Colonic mucosa (tissue), 4 donors: Measurements from ENCODE around the gene KCNIP1. TPM values are rescaled to one million over a fixed set of nuclear protein-coding genes. Genes with fewer than 3 reads are reported as not detected.

Source experiments
- DNase-seq: peaks from one replicate; pipeline ENCODE4 v3.0.0-alpha.2; 2020
- H3K27ac ChIP-seq: fragments of 200-600 bp; one replicate; pipeline ENCODE4 v1.8.0; 2021
- H3K27me3 ChIP-seq: fragments of 200-600 bp; one replicate; pipeline ENCODE4 v1.8.0; 2021
- H3K36me3 ChIP-seq: fragments of 200-600 bp; one replicate; pipeline ENCODE4 v1.8.0; 2021
- H3K4me1 ChIP-seq: fragments of 200-600 bp; one replicate; pipeline ENCODE4 v1.8.0; 2021; ENCODE audit warnings: mild to moderate bottlenecking
- H3K4me3 ChIP-seq: fragments of 200-600 bp; one replicate; pipeline ENCODE4 v1.8.0; 2021
- H3K9ac ChIP-seq, 2 donors: one replicate each; pipeline ENCODE4 v1.7.0; 2013; ENCODE audit warnings: control low read depth in 2 of 2, low read depth in 2 of 2, low read length in 2 of 2
- H3K9me3 ChIP-seq: fragments of 200-600 bp; one replicate; pipeline ENCODE4 v1.8.0; 2021
- CTCF ChIP-seq: fragments of 200-600 bp; IDR thresholded peaks from one replicate; pipeline ENCODE4 v1.8.0; 2022; ENCODE audit warnings: antibody characterized with exemption, mild to moderate bottlenecking
- intact Hi-C: fragments of 100-400 bp; cut with DNase I; formaldehyde crosslinking; loops from one replicate; pipeline ENCODE4 v1.14.1; 2022
- total RNA-seq, 2 donors: library from RNA; stranded (reverse); fragmentation: NEBNext Ultra II Directional in 1 of 2; extraction: Animal tissue kit (Norgen Biotek cat#: 25700) in 1 of 2; gene quantifications; one replicate each; pipeline ENCODE4 v1.2.1, GENCODE V29; 2021
- donor health status: healthy.
- donor health status: DM: no; HTN: no; CAD: no.
- donor health status: DM: no; HTN: no; CAD: no.

The KCNIP1 gene
- total RNA-seq, 2 donors from 2014 or later, result 0.24 to 0.25 TPM

- no peaks in the 10 kb centered on the region for H3K36me3 ChIP-seq
- no peak for TF ChIP-seq CTCF
- peaks cover 3% of the 10 kb centered on the region for H3K27me3 ChIP-seq
- no peak overlapping the region for H3K27ac ChIP-seq
- no peak overlapping the region for H3K9ac ChIP-seq
- intact Hi-C loops, result no loop called here
- H3K9me3 ChIP-seq, result no peaks in the 10 kb centered on the region
- H3K4me3 ChIP-seq, result no peak overlapping the region
- DNase-seq, result no peak
- no peaks in the 10 kb centered on the region for H3K4me1 ChIP-seq
These were observed 4.2 kb upstream of the KCNIP1 start for GRCh38 chr5:170499621-170500020.

GRCh38 chr5:170501361-170501760, 2.5 kb upstream of the KCNIP1 start:
- Histone ChIP-seq H3K27ac (no peak overlapping the region), H3K36me3 (no peaks in the 10 kb centered on the region), H3K27me3 (peaks cover 3% of the 10 kb centered on the region), H3K4me1 (no peaks in the 10 kb centered on the region), H3K9ac (no peak overlapping the region), H3K9me3 (no peaks in the 10 kb centered on the region), H3K4me3 (no peak overlapping the region)
- no peak for DNase-seq
- no peak for TF ChIP-seq CTCF
- intact Hi-C loops, result no loop called here

- H3K4me3 ChIP-seq, result no peak overlapping the region
- DNase-seq, result no peak
- no peaks in the 10 kb centered on the region for H3K36me3 ChIP-seq
- no peak overlapping the region for H3K9ac ChIP-seq
- H3K27me3 ChIP-seq, result peaks cover 3% of the 10 kb centered on the region
- intact Hi-C loops, result no loop called here
- H3K9me3 ChIP-seq, result no peaks in the 10 kb centered on the region
- H3K27ac ChIP-seq, result no peak overlapping the region
- H3K4me1 ChIP-seq, result no peaks in the 10 kb centered on the region
- TF ChIP-seq CTCF, result no peak
These were observed 1.9 kb upstream of the KCNIP1 start for GRCh38 chr5:170501931-170502330.

GRCh38 chr5:170504616-170505266, 921 bp downstream of the KCNIP1 start:
- no peaks in the 10 kb centered on the region for H3K36me3 ChIP-seq
- no peak overlapping the region for H3K4me3 ChIP-seq
- H3K9me3 ChIP-seq, result no peaks in the 10 kb centered on the region
- peaks cover 3% of the 10 kb centered on the region for H3K27me3 ChIP-seq
- no peak overlapping the region for H3K9ac ChIP-seq
- H3K4me1 ChIP-seq, result no peaks in the 10 kb centered on the region
- intact Hi-C loops, result no loop called here
- no peak for DNase-seq
- H3K27ac ChIP-seq, result no peak overlapping the region
- TF ChIP-seq CTCF, result no peak

GRCh38 chr5:170508036-170508435, 4.2 kb downstream of the KCNIP1 start:
- no peak overlapping the region for H3K9ac ChIP-seq
- intact Hi-C loops, result no loop called here
- no peaks in the 10 kb centered on the region for H3K4me1 ChIP-seq
- DNase-seq, result no peak
- H3K36me3 ChIP-seq, result no peaks in the 10 kb centered on the region
- H3K27me3 ChIP-seq, result peaks cover 3% of the 10 kb centered on the region
- H3K27ac ChIP-seq, result no peak overlapping the region
- no peak for TF ChIP-seq CTCF
- no peak overlapping the region for H3K4me3 ChIP-seq
- H3K9me3 ChIP-seq, result no peaks in the 10 kb centered on the region
